Measurements from ENCODE around the gene ZNF692. TPM values are rescaled to one million over a fixed set of nuclear protein-coding genes. Genes with fewer than 3 reads are reported as not detected.
"Not testable (repeated sequence)": the region's sequence is repeated elsewhere in the genome, so short reads cannot be mapped to it uniquely, and the experiment has no call there.

Gene ZNF692
- total RNA-seq, 4 donors from 2014 or later, result 8.0 to 38.0 (median 13.9) TPM

DNA sequence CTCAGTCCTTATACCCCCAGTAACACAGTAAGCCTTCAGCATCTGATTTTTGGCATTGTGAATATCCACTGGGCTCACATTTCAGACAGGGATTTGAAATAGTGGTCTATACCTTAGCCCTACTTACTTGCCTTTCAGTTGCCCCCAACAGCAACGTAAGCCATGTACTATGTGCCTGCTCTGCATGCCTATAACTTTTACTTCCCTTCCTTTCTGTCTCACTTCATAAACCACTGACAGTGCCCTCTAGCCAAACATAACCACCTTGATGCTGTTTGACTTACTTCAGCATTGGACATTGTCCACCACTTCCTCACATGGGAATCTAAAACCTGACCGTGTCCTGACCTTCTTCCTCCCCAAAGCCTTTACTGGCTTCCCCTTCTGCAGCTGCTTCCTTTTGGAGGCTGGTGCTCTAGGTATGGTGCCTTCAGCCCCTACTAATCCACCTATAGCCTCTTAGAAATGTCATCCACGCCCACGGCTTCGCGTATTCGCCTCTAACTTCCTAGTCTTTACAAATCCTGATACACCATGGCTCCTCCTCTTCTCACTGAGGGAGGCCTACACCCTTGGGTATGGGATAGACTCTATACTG lies 24.4 kb downstream of the ZNF692 start:
- no peak overlapping the region for H3K4me3 ChIP-seq
- in situ Hi-C loops (cut with MboI; ENCODE audit: low sequenced_read_pairs in 4 of 4) (no loop called here), intact Hi-C loops (cut with DNase I; ENCODE audit: low total_unique reads) (no loop called here)
- peaks cover 11 to 14% of the 10 kb centered on the region in 2 donors for H3K4me1 ChIP-seq
- H3K27ac ChIP-seq, result no peak overlapping the region
- H3K36me3 ChIP-seq, result no peaks in the 10 kb centered on the region
- no peaks in the 10 kb centered on the region for H3K9me3 ChIP-seq
- DNase-seq (no peak), ATAC-seq (no peak)
- H3K27me3 ChIP-seq, result no peaks in the 10 kb centered on the region
- TF ChIP-seq POLR2A (IDR thresholded peaks at IDR 0.05), result no peak
- TF ChIP-seq, protein P1, sequence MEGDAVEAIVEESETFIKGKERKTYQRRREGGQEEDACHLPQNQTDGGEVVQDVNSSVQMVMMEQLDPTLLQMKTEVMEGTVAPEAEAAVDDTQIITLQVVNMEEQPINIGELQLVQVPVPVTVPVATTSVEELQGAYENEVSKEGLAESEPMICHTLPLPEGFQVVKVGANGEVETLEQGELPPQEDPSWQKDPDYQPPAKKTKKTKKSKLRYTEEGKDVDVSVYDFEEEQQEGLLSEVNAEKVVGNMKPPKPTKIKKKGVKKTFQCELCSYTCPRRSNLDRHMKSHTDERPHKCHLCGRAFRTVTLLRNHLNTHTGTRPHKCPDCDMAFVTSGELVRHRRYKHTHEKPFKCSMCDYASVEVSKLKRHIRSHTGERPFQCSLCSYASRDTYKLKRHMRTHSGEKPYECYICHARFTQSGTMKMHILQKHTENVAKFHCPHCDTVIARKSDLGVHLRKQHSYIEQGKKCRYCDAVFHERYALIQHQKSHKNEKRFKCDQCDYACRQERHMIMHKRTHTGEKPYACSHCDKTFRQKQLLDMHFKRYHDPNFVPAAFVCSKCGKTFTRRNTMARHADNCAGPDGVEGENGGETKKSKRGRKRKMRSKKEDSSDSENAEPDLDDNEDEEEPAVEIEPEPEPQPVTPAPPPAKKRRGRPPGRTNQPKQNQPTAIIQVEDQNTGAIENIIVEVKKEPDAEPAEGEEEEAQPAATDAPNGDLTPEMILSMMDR (IDR thresholded peaks at IDR 0.05 in 4 of 5, conservative IDR thresholded peaks at IDR 0.05 in 1 of 5), result no peak

DNA sequence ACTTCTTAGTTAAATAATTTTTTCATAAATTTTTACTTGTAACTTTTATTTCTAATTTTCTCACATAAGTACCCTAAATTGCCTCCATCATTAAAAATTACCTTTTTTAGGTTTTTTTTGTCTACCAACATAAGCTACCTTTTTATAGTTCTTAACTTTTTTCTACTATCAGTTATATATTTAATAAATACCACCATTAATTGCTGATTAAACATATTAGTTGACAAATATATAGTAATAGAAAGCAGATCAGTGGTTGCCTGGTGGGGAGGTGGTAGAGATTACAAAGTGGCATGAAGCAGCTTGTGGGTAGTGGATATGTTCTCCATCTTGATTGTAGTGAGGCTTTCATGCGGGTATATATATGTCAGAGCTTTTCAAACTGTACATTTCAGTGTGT lies 27.0 kb downstream of the ZNF692 start:
- H3K36me3 ChIP-seq, result no peaks in the 10 kb centered on the region
- no peak for TF ChIP-seq POLR2A (IDR thresholded peaks at IDR 0.05)
- TF ChIP-seq, protein P1 (IDR thresholded peaks at IDR 0.05 in 4 of 5, conservative IDR thresholded peaks at IDR 0.05 in 1 of 5), result no peak
- DNase-seq (no peak), ATAC-seq (no peak)
- H3K9me3 ChIP-seq, result no peaks in the 10 kb centered on the region
- no peak overlapping the region for H3K4me3 ChIP-seq
- peaks cover 7 to 9% of the 10 kb centered on the region in 2 donors for H3K4me1 ChIP-seq
- intact Hi-C loops (cut with DNase I; ENCODE audit: low total_unique reads) (no loop called here), in situ Hi-C loops (cut with MboI; ENCODE audit: low sequenced_read_pairs in 4 of 4) (no loop called here)
- H3K27ac ChIP-seq, result no peak overlapping the region
- no peaks in the 10 kb centered on the region for H3K27me3 ChIP-seq

DNA sequence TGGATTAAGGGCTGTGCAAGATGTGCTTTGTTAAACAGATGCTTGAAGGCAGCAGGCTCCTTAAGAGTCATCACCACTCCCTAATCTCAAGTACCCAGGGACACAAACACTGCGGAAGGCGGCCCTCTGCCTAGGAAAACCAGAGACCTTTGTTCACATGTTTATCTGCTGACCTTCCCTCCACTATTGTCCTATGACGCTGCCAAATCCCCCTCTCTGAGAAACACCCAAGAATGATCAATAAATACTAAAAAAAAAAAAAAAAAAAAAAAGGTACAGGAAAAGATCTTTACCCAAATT lies 28.2 kb downstream of the ZNF692 start:
- DNase-seq; ATAC-seq; in situ Hi-C loops (cut with MboI; ENCODE audit: low sequenced_read_pairs in 4 of 4); H3K9me3 ChIP-seq; H3K4me3 ChIP-seq; H3K27me3 ChIP-seq; H3K27ac ChIP-seq; intact Hi-C loops (cut with DNase I; ENCODE audit: low total_unique reads); H3K36me3 ChIP-seq: not testable (repeated sequence)
- peaks cover 10 to 12% of the 10 kb centered on the region in 2 donors for H3K4me1 ChIP-seq

DNA sequence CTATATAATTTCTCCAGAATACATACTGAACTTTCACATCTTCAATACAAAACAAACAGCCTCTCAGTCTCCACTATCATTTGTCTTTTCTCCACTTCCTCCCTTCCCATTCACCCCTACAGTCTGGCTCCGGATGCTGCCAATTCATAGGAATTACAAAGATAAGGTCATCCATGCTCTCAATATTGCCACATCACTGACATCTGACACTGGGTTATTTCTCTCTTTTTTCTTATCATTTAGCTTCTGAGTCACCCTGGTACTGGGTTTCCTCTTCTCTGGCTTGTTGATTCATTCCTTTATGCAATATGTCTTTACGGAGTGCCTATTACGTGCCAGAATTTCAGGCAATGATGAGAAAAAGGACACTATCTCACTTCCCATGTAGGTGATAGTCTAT lies 30.0 kb downstream of the ZNF692 start:
- Histone ChIP-seq H3K4me1 (peaks cover 24 to 27% of the 10 kb centered on the region in 2 donors), H3K36me3 (peaks cover 0 to 4% of the 10 kb centered on the region in 2 donors), H3K4me3 (no peak overlapping the region), H3K9me3 (no peaks in the 10 kb centered on the region), H3K27me3 (no peaks in the 10 kb centered on the region), H3K27ac (no peak overlapping the region)
- in situ Hi-C loops (cut with MboI; ENCODE audit: low sequenced_read_pairs in 4 of 4) (no loop called here), intact Hi-C loops (cut with DNase I; ENCODE audit: low total_unique reads) (no loop called here)
- DNase-seq (no peak), ATAC-seq (no peak)
- TF ChIP-seq, protein P1 (IDR thresholded peaks at IDR 0.05 in 4 of 5, conservative IDR thresholded peaks at IDR 0.05 in 1 of 5), result no peak

DNA sequence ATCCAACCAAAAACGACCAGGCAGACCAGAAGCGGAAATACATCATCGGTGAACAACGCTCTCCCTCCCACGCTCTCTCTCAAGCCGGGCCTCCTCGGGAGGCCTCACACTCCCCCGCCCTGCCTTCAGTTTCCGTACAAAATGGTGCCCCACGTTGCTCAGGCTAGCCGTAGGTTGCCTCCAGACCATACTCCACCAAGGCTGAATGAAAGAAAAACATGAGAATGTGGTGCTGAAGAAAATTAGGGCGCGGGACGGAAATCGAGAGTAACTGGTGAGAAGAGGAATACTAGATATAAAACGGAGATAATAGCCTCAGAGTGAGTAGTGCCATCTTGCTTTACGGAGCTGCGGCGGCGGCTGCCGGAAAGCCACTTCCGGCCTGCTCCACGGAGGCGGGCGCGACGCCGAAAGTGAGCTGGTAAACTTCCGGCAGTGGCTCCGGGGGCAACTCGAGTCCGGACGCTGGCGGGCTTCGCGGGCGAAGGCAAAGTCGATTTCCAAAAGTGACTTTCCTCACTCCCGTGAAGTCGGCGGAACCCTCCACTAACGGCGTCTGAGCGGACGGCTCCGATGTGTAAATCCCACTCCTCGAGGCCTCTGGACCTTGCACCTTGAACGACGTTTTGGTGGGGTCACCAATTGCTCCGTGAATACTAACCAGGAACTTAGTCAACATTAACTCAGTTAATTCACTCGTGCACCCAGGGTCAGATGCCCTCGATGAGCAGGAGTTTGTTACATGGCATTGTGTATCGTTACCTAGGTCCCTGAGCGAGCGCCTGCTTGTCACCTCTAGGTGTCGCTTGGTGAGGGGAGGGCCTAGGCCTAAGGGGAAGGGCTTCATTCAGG lies 32.8 kb downstream of the ZNF692 start, which contains the start of gene SH3BP5L:
Gene SH3BP5L (minus strand): TSS at position 7 of the 852 bp plus-strand sequence. CDS start 980 bp downstream, outside the sequence.
- intact Hi-C loops (cut with DNase I; ENCODE audit: low total_unique reads), result loop anchor here (1.0 kb wide), 4 partner anchors 12 to 80 kb away; partner anchors contain the start of genes PGBD2, ZNF672 and ZNF692
- DNase-seq, result peak; percentile 93 to 94
- in situ Hi-C loops (cut with MboI; ENCODE audit: low sequenced_read_pairs in 4 of 4), result no loop called here
- Histone ChIP-seq H3K27me3 (no peaks in the 10 kb centered on the region), H3K27ac (peak within 1 kb of the TSS; percentile 95 to 100 (median 98)), H3K4me3 (peak within 1 kb of the TSS; percentile 75 to 97 (median 94)), H3K36me3 (peaks cover 0 to 4% of the 10 kb centered on the region in 2 donors), H3K9me3 (no peaks in the 10 kb centered on the region), H3K4me1 (peaks cover 51 to 54% of the 10 kb centered on the region in 2 donors)
- peak; percentile 94 to 96 for ATAC-seq
- TF ChIP-seq, protein P1 (IDR thresholded peaks at IDR 0.05 in 4 of 5, conservative IDR thresholded peaks at IDR 0.05 in 1 of 5), result peak; percentile 26 to 81 (median 46)
- TF ChIP-seq POLR2A (IDR thresholded peaks at IDR 0.05), result peak; percentile 62 to 67

Measured in gastrocnemius medialis (tissue), 4 donors.